ENCODE data around the gene PEPD.

DNA sequence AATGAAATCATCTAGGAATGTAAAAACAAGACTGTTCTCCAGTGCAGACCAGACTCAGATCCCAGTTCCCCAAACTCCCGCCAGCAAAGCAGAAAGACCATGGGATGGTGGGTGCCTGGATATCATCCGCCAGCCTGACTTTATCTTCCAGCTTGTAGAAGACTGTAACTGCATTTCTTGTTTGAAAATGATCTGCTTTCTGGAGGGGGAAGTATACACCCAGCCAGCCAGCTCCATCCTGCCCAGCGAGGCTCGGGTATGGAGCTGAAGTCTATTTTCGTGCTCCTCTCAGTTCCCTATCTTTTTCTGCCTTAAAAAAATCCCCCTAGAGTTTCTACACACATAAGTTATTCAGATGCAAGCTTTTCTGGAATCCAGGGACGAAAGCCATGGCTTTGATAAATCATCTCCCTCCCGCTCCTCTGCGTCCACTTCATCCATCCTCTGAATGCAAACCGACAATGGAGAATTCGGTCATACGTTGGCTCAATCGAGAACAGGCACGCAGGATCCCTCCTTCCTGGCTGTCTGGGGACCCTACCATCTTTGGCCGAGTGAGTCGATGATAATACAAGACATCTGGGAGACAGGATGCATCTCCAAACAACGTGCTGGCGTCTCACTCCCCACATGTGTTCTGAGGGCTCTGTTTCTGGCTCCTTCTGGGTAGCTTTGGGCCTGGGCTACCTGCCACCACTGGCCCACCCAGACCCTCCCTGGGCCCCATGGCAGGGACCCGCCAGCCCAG is 116.9 kb downstream of the PEPD start:
- TF ChIP-seq IRF2 (CRISPR knock-in tag; IDR thresholded peaks at IDR 0.05; ENCODE audit: borderline replicate concordance, low read depth), result no peak
- no peak for TF ChIP-seq SMAD4 (CRISPR knock-in tag; IDR thresholded peaks at IDR 0.05)

Measured in WTC11 (cell line).